GM12878 (cell line): Measurements from ENCODE around the gene CRNKL1. TPM values are rescaled to one million over a fixed set of nuclear protein-coding genes. Genes with fewer than 3 reads are reported as not detected.

Experiments
- ATAC-seq: fragments of 200-7000 bp; cut with Tn5 transposase; 3 replicates; pipeline ENCODE4 v1.9.1; 2020; ENCODE audit warnings: mild to moderate bottlenecking, moderate library complexity
- BruUV-seq: library from RNA; stranded (reverse); fragments of 400-500 nt; replicated peaks from 2 replicates; lab custom pipeline; 2021; lab: Mats Ljungman, UMichigan
- CTCF ChIA-PET: fragments of 300-600 bp; sonication (Branson Sonifier 250); formaldehyde crosslinking; extraction: SDS; loops from one replicate; lab custom pipeline; 2021; ENCODE audit warnings: inconsistent platforms; lab: Yijun Ruan, JAX
- POLR2A ChIA-PET: fragments of 350-600 bp; formaldehyde crosslinking; extraction: SDS; loops from one replicate; lab custom pipeline; 2021; ENCODE audit warnings: inconsistent platforms; lab: Charles Lee
- RAD21 ChIA-PET: fragments of 300-600 bp; sonication (Branson Sonifier 250); formaldehyde crosslinking; loops from one replicate; lab custom pipeline; 2023; ENCODE audit warnings: antibody characterized with exemption; ENCODE audit not compliant: unreplicated experiment; lab: Charles Lee
- SMC1A ChIA-PET: fragments of 300-600 bp; sonication (Branson Sonifier 250); formaldehyde crosslinking; loops from one replicate; lab custom pipeline; 2023; ENCODE audit not compliant: unreplicated experiment, uncharacterized antibody; lab: Charles Lee
- DNase-seq: peaks from one replicate; pipeline ENCODE4 v3.0.0-alpha.2; 2011; ENCODE audit warnings: low read depth, low spot score
- FAIRE-seq: peaks from 3 replicates; lab custom pipeline; 2011; peaks lifted over from hg19 to GRCh38; lab: Jason Lieb, UNC
- H2AFZ ChIP-seq: 2 replicates; pipeline ENCODE4 v1.6.0; 2011; ENCODE audit warnings: low read depth, low read length, control low read depth; ENCODE audit not compliant: control insufficient read depth
- H3K27ac ChIP-seq: 2 replicates; pipeline ENCODE4 v1.5.1; 2011; ENCODE audit warnings: control low read depth; ENCODE audit not compliant: control insufficient read depth, insufficient read depth
- H3K27me3 ChIP-seq, 2 experiments: replicated peaks in 1 of 2; 2 replicates each; pipeline versions ENCODE4 v1.6.0 to v1.6.1; 2011; ENCODE audit warnings: low read length in 1 of 2; ENCODE audit not compliant: control insufficient read depth in 2 of 2, insufficient read depth in 2 of 2
- H3K36me3 ChIP-seq, 2 experiments: 2 replicates each; pipeline ENCODE4 v1.5.1; 2011; ENCODE audit warnings: low read length in 1 of 2; ENCODE audit not compliant: control insufficient read depth in 2 of 2, insufficient read depth in 2 of 2
- H3K4me1 ChIP-seq: 2 replicates; pipeline ENCODE4 v1.6.1; 2011; ENCODE audit warnings: mild to moderate bottlenecking, low read length, moderate library complexity, mixed read lengths; ENCODE audit not compliant: control insufficient read depth, insufficient read depth
- H3K4me2 ChIP-seq: 2 replicates; pipeline ENCODE4 v1.6.0; 2011; ENCODE audit warnings: control low read depth; ENCODE audit not compliant: control insufficient read depth, insufficient read depth
- H3K4me3 ChIP-seq: fragments of 200-600 bp; sonication (generic); 2 replicates; pipeline ENCODE4 v1.5.1; 2016
- H3K79me2 ChIP-seq: 2 replicates; pipeline ENCODE4 v1.6.0; 2011; ENCODE audit warnings: low read length; ENCODE audit not compliant: control insufficient read depth, insufficient read depth
- H3K9ac ChIP-seq: 2 replicates; pipeline ENCODE4 v1.8.0; 2011; ENCODE audit warnings: low read length, control low read depth, mixed read lengths; ENCODE audit not compliant: control insufficient read depth, insufficient read depth
- H3K9me3 ChIP-seq: replicated peaks from 3 replicates; pipeline ENCODE4 v1.5.1; 2011; ENCODE audit warnings: mild to moderate bottlenecking, low read length; ENCODE audit not compliant: control insufficient read depth, insufficient read depth
- H4K20me1 ChIP-seq: 2 replicates; pipeline ENCODE4 v1.6.0; 2011; ENCODE audit not compliant: control insufficient read depth, insufficient read depth
- CEBPZ ChIP-seq: fragments of 150-350 bp; IDR thresholded peaks from 2 replicates; pipeline ENCODE4 v1.6.1; 2016; ENCODE audit warnings: low read depth, low read length
- ELK1 ChIP-seq: IDR thresholded peaks from 2 replicates; pipeline ENCODE4 v1.6.1; 2012; ENCODE audit warnings: low read depth, low read length, improper control_type of control experiment
- EP300 ChIP-seq, 2 experiments: fragments of 150-350 bp in 1 of 2; IDR thresholded peaks; 2 replicates each; pipeline ENCODE4 v1.6.1; 2011 to 2012; ENCODE audit warnings: low read depth in 2 of 2, low read length in 2 of 2, borderline replicate concordance in 1 of 2, improper control_type of control experiment in 1 of 2, inconsistent platforms in 1 of 2; ENCODE audit not compliant: control insufficient read depth in 1 of 2
- RCOR1 ChIP-seq: conservative IDR thresholded peaks from 2 replicates; pipeline ENCODE4 v1.6.1; 2012; ENCODE audit warnings: low read depth, low read length, improper control_type of control experiment
- SMARCA5 ChIP-seq: fragments of 450-650 bp; IDR thresholded peaks from 2 replicates; pipeline ENCODE4 v1.6.1; 2017; ENCODE audit warnings: mild to moderate bottlenecking
- ZNF622 ChIP-seq: fragments of 450-650 bp; IDR thresholded peaks from 2 replicates; pipeline ENCODE4 v1.6.1; 2017; ENCODE audit warnings: mild to moderate bottlenecking, inconsistent platforms
- ZSCAN29 ChIP-seq: fragments of 450-650 bp; IDR thresholded peaks from 2 replicates; pipeline ENCODE4 v1.6.1; 2017; ENCODE audit warnings: mild to moderate bottlenecking, moderate library complexity
- WGBS: methylation state at CpG from one replicate; pipeline ENCODE4 v1.1.6; 2016; ENCODE audit warnings: low lambda C conversion rate; ENCODE audit not compliant: insufficient replicate concordance, insufficient coverage; ENCODE audit errors: missing lambda C conversion rate; 5-methylcytosine and 5-hydroxymethylcytosine counted together
- in situ Hi-C: fragments of 300-500 bp; cut with MboI; formaldehyde crosslinking; loops from 9 replicates; pipeline ENCODE4 v1.14.3; 2018; ENCODE audit warnings: mixed read lengths
- intact Hi-C: fragments of 100-400 bp; cut with micrococcal nuclease; formaldehyde crosslinking; loops from one replicate; pipeline ENCODE4 v1.14.2; 2022; ENCODE audit not compliant: unreplicated experiment
- polyA plus RNA-seq, 11 experiments: library from polyadenylated mRNA; depleted of rRNA in 4 of 11; unstranded in 6 of 11; stranded (reverse) in 5 of 11; fragments of >200 nt; fragmentation: Nextera tagmentation in 4 of 11; fragmentation: Illumina TruSeq in 1 of 11; extraction: Ambion mirVana in 4 of 11; extraction: Trizol in 1 of 11; gene quantifications; 1 replicate in 1 of 11; 2 replicates in 10 of 11; pipeline versions ENCODE4 v1.2.1 to v1.2.3, GENCODE V29; 2011 to 2016; ENCODE audit warnings: inconsistent platforms in 2 of 11, missing spikeins in 2 of 11, low read depth in 1 of 11
- total RNA-seq, 4 experiments: library from RNA; depleted of rRNA in 3 of 4; stranded (reverse); fragments of >200 nt in 3 of 4; fragmentation: Illumina TruSeq in 1 of 4; extraction: Trizol in 1 of 4; gene quantifications; 2 replicates each; pipeline versions ENCODE4 v1.2.1 to v1.2.3, GENCODE V29; 2013 to 2021

The CRNKL1 gene
- total and polyA plus RNA-seq, 10 of the 15 experiments (the other 5 are each of a cell fraction or from before 2014, with no cell fraction given) = 9.5 to 28.4 (median 17.5) TPM

GRCh38 chr20:20018366-20018765, 33.9 kb downstream of the CRNKL1 start:
- WGBS = 89% methylated on average over 8 of the region's 8 CpGs
- intact Hi-C loops = no loop called here
- TF ChIP-seq EP300 (IDR thresholded peaks at IDR 0.05; ENCODE audit: borderline replicate concordance in 1 of 2, control insufficient read depth in 1 of 2, low read depth in 2 of 2, low read length in 2 of 2) = no peak
- no peak for TF ChIP-seq RCOR1
- TF ChIP-seq CEBPZ = no peak
- TF ChIP-seq ZSCAN29 = no peak
- TF ChIP-seq SMARCA5 = no peak
- TF ChIP-seq ZNF622 = no peak
- no peak for TF ChIP-seq ELK1

More at GRCh38 chr20:20018366-20018765, 33.9 kb downstream of the CRNKL1 start:
- no peaks in the 10 kb centered on the region for H3K9me3 ChIP-seq
- H3K27ac ChIP-seq = no peak overlapping the region; the same call in 1 of the 2 replicates
- peak overlapping the region; percentile 82 for H3K4me3 ChIP-seq
- ChIA-PET POLR2A (no interaction called here), RAD21 (no interaction called here), SMC1A (interaction anchor here (1.0 to 2.2 kb wide), 3 partner anchors 14 to 325 kb away, joined by 3 to 16 read pairs (median 4); partner anchors contain the start of genes CFAP61 and CRNKL1), CTCF (interaction anchor here (0.8 to 1.9 kb wide), 3 partner anchors 9 to 238 kb away, joined by 3 to 6 read pairs (median 3); no protein-coding TSS in a partner anchor)
- no peak for FAIRE-seq
- peaks cover 0 to 3% of the 10 kb centered on the region in 2 experiments; a peak in 2 of 4 replicates for H3K36me3 ChIP-seq
- in situ Hi-C loops = loop anchor here (25.0 kb wide), 2 partner anchors 1431 to 1506 kb away; partner anchors contain the start of genes DTD1 and SEC23B
- peaks cover 22% of the 10 kb centered on the region for H3K4me1 ChIP-seq
- H3K4me2 ChIP-seq = peak overlapping the region; percentile 85
- no peak for DNase-seq
- no peak for ATAC-seq
- TSS peak; percentile 80 for BruUV-seq
- no peak overlapping the region for H2AFZ ChIP-seq
- H3K79me2 ChIP-seq = peaks cover 54% of the 10 kb centered on the region
- H4K20me1 ChIP-seq = no peaks in the 10 kb centered on the region; the same call in 1 of the 2 replicates
- peak overlapping the region; percentile 88 for H3K9ac ChIP-seq
- no peaks in the 10 kb centered on the region for H3K27me3 ChIP-seq
